GM19468 (cell line): Measurements from ENCODE around the gene ARHGEF25.

Experiments
- ATAC-seq: cut with Tn5 transposase; IDR thresholded peaks from one replicate; pipeline ENCODE4 v1.9.1; 2021; ENCODE audit warnings: mild to moderate bottlenecking, moderate library complexity, moderate number of reproducible peaks; ENCODE audit not compliant: unreplicated experiment; ENCODE audit errors: extremely low read depth

The ARHGEF25 gene

DNA sequence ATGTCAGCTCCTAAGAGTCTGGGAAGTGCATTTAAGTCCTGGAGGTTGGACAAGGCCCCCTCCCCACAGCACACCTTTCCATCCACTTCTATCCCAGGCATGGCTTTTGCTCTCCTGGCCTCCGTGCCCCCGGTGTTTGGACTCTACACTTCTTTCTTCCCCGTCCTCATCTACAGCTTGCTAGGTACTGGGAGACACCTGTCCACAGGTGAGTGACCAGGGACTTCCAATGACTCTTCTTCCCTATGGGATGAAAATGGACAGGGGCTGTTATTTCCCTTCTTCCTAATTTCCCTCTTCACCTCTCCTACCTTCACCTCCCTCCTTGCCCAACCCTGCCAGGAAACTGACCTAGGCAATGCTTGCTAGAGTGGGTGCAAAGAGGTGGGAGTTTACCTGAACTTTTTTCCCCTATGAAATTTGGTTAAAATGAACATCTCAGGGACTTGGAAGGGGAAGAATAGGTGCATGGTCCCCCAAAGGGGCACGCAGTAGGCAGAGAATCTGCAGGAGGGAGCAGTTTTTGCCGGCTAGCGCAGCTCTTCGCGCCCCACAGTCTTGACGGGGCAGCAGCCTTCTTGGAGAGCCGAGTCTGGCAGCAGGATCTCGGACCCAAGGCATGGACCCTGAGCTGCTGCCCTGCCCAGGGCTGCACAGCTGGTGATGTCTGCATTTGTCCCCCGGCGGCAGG, 9.2 kb downstream of the ARHGEF25 start:
- no peak for ATAC-seq

DNA sequence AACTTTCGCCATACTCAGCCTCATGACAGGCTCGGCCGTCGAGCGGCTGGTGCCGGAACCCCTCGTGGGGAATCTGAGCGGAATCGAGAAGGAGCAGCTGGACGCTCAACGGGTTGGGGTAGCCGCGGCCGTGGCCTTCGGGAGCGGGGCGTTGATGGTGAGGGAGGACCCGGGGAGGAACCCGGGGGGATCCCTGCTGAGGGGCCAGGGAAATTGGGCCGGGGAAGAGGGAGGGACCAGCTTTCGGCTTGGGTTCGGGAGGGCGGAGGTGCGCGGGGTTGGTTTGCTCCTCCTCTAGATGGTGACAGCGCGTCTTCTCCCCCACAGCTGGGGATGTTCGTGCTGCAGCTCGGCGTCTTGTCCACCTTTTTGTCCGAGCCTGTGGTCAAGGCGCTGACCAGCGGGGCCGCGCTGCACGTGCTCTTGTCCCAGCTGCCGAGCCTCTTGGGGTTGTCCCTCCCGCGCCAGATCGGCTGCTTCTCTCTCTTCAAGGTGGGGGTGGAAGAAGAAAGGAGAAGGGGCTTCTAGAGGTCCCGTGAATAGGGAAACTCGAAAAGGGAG, 9.8 kb downstream of the ARHGEF25 start:
- no peak for ATAC-seq

DNA sequence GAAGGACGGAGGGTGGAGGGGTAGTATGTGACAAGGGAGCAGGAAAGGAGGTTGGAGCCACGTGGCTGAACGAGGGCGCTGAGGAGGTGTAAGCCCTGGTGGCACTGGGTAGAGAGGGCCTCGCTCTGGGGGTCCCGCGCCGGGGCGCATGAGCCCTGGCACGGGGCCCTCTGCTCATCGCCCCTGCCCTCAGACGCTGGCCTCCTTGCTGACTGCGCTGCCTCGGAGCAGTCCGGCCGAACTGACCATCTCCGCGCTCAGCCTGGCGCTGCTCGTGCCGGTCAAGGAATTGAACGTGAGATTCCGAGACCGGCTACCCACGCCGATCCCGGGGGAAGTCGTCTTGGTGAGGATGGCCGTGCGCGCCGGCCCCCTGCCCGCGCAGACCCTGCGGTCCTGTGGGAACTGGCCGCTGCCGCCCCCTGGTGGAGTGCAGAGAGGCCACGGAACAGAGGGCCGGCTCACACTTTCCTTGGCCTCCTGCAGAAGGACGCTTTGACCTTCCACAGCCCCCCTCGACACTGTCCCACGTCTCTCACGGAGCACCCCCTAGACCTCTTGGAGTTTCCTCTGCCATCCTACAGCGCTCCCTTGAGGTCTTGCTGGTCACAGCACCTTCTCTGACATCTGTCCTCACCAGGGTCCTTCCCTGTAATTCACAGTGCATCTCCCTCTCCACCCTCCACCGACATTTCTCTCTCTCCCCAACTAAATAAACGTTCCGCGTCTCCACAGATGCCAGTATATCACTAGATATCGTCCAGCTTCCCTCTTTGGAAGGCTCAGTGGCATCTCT, 10.5 kb downstream of the ARHGEF25 start:
- no peak for ATAC-seq

DNA sequence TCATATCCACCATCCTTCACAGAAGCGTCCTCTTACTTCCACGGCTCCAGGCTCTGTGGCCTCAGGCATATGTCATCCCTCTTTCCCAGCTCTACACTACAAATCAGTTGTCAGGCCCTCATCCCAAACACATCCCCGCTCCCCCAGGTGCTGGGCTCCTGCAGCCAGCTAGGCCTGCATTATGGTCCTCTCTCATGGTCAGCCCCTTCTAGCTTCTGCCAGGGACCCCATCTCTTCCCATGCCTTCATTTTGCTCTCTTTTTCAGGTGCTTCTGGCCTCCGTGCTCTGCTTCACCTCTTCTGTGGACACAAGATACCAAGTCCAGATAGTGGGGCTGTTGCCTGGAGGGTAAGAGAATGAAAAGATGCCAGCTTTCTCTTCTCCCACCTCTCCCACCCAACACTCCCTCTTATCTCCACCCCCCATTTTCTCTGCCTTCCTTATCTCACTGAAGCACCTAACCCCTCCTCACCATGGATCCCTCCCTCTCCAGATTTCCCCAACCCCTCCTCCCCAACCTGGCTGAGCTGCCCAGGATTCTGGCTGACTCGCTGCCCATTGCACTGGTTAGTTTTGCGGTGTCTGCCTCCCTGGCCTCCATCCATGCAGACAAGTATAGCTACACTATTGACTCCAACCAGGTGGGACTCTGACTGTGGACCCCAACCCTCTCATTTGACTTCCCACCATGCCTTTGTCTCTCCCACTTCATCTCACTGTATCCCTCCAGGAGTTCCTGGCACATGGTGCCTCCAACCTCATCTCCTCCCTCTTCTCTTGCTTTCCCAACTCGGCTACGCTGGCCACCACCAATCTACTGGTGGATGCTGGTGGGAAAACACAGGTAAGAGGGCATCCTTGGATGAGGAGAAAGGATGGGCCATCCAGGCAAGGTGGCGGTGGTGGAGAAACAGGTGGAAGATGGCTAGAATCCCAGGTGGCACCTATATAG, 11.3 kb downstream of the ARHGEF25 start:
- ATAC-seq = no peak

DNA sequence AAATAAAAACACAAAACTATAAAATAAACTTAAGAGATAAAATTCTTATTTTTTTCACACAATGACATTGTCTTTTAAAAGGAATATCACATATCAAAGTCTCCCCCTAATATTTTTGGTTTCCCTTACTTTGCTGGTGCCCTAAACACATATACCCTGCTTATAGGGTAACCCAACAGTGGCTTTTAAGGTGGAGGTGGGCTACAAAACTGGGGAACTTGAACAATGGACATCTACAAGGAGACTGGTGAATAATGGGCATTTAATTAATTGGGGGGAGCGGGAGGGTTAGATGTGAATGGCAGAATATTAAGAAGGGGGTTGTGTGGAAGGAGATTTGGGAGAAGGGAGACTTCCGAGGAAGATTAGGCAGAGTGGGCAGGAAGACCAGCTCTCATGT, 12.2 kb downstream of the ARHGEF25 start:
- ATAC-seq = no peak

DNA sequence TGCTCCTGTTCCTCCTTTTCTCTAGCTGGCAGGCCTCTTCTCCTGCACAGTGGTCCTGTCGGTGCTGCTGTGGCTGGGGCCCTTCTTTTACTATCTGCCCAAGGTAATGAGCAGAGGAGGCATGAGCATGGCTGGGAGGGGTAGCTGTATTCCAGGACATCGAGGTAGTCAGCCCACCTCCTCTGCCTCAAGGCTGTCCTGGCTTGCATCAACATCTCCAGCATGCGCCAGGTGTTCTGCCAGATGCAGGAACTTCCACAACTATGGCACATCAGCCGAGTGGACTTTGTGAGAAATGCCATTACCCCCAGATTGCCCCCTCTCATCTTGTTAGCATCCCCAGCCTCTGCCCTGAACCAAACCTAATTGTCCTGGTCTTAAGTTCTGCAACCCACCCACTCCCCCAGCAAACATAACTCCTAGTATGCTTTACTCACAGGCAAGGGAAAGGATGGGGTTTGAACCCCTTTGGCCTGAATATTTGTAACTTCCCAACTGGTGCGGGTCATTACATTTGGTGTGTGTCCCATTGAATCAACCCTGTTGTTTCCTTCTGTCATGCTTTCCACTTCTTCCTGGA, 12.7 kb downstream of the ARHGEF25 start:
- no peak for ATAC-seq

DNA sequence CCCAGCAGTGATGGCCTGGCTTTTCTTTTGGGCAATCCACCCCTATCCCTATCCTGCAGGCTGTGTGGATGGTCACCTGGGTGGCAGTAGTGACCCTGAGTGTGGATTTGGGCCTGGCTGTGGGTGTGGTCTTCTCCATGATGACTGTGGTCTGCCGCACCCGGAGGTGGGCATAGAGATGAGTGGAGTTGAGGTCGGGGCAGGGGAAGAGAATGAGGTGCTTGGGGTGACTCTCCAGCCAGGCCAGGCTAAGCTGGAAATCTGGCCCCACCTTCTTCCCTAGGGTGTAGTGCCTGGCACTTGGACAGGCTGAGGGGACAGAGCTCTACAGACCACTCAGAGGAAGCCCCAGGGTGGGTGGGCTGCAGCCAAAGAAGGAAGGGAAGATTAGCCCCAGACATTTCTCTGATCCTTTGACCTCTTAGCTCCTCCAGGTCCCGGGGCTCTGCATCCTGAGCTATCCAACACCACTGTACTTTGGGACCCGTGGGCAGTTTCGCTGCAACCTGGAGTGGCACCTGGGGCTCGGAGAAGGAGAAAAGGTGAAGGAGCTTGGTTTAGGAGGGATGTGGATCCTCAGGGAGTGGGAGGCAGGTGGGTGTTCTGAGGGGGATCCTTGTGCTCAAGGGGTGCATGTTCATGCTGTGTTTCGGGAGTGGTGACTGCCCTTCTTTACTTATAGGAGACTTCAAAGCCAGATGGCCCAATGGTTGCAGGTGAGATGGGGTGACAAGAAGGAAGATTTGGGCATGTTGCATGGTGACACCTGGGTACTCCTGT, 13.4 kb downstream of the ARHGEF25 start:
- ATAC-seq = no peak

DNA sequence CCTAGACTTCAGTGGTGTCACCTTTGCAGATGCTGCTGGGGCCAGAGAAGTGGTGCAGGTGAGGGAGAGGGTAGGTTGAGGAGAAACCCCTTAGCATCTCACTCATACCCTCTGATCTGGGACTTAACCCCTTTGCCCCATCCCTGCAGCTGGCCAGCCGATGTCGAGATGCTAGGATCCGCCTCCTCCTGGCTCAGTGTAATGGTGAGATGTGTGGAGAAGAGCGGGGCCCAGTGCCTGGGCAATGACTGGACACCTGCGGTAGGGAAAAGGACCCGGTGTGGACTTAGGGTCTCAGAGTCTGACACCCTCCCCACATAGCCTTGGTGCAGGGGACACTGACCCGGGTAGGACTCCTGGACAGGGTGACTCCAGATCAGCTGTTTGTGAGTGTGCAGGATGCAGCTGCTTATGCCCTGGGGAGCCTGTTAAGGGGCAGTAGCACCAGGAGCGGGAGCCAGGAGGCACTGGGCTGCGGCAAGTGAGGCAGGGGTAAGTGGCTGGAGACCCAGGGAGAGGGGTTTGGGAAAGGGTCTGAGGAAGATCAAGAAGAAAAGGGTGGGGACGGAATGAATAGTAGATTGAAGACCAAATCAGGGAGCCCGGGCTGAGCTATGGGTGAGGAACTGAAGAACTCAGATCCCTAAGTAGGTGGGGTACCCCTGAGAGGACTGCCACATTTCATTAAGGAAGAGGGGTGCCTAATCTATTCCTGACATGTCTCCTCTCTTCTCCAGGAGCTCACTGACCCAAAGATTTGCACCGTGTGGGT, 14.2 kb downstream of the ARHGEF25 start:
- ATAC-seq = no peak

DNA sequence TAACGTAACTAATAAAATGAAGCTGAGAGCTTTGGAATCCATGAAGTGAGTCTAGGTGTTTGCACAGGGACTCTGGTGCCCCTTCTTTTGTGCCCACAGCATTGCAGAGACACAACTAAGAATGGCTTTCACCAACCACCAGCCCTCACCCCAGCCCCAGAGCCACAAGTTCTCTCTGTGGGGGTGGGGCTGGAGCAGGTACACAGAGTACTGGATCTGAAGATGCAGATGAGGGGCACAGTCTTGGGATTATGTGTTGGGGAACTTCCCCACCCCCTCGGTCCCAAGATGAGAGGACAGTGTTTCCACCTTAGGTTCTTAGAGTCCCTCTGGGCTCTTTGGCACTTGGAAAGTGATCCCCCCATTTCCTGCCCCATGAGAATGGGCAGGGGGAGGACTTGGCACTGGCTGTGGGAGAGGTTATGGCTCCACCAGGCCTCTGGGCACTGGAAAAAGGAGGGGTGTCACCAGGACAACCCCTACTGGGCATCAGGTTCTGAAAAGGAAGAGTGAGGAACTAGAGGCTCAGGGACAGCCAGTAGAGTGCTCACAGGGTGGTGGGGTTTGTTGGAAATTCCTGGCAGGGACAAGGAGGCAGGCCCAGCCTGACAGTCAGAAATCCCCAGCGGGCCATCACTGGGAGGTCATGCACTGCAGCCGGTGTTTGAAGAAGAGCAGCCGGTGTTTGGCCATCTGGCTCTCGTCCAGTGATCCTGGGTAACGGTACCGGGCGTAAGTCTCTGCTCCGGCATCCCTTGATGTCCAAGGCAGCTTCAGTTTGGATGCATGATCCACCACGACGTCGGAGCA, 15.1 kb downstream of the ARHGEF25 start:
- no peak for ATAC-seq

DNA sequence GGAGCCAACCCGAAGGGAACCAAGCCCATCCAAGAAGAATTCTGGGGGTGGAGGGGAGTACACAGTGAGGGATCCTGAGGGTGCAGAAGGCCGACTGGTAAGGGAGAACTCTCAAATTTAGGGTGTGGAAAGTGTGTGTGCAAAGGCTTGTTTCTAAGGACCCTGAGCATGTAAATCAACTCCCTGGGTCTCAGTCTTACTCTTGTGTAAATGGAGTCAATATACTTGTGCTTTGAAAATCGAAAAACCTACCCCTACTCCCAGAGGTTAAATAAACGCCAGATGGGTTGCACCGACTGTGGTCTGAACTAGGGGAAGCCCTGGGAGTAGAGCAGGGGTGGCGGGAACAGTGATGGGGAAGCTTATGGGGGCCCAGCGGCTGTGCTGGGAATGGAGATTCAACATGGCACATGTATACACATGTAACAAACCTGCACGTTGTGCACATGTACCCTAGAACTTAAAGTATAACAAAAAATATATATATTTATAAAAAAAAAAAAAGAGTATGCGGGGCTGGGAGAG, 15.7 kb downstream of the ARHGEF25 start:
- no peak for ATAC-seq

DNA sequence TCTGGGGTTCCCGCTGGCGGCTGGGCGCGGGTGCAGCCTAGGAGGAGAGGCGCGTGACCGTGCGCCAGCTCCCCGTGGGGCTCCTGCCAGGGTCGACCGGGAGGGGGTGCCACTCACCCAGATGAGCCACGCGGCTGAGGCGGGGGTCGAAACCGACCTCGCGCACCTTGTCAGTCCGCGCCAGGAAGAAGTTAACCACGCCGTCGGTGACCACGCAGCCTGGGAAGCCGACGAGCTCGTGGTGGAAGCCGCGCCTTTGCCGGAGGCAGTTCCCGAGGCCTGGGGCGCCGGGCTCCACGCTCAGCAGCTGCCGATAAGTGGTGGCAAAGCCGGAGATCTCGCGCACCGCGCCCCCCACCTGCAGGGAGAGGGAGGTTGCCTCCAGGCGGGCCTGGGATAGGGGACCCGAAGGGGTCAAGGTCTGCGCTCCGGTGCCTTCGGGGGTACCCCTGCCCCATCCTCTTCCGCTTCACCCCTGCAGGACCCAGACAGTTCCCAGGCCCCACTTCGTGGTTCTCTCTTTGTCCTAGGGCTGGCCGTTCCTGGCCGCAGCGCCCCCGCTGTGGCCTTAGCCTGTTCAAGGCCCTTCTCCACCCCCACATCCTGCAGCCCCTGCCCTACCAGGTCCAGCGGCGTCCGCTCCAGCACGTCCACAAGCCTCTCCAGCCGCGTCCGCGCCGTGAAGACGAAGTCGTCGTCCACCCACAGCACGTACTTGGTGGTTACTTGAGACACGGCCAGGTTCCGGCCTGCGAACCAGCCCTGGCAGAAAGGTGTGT, 16.5 kb downstream of the ARHGEF25 start:
- ATAC-seq = no peak

DNA sequence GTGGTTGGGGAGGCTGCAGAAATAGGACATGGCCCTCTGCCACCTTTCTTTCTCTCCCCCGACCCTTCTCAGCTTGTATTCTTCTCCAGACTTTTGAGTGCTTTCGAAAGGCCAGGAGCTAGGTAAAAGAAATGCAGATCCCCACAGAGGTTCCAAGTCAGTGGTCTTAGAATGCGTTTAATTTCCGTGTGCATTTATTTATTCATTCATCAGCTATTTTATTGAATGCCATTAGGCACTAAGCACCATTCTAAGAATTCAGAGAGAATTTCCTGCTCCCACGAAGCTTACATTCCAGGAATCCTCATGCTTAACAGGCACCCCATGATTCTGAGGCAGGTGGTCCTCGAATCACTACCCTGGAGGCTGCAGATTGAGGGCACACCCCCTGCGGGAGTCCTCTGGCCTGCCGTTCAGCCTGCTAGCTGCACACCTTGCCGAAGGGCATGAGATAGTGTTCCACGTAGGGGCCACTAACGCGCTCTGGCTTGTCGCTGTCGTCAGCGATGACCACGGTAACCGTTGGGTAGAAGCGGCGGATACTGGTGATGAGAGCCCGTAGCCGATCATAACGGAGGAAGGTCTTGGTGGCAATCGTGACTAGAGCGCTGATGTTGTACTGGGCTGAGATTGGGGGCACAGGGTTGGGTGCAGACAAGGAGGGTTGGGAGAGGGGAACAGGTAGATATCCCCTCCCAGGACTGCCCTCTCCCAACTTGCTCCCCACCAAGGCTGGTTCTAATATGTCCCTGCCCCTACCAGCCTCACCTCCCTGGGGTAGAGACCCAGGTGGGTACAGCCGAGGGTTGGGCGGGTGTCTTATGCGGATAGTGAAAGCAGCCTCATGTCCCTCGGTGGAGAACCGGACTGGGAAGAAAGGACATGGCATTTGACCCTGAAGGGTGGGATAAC, 17.3 kb downstream of the ARHGEF25 start:
- no peak for ATAC-seq

DNA sequence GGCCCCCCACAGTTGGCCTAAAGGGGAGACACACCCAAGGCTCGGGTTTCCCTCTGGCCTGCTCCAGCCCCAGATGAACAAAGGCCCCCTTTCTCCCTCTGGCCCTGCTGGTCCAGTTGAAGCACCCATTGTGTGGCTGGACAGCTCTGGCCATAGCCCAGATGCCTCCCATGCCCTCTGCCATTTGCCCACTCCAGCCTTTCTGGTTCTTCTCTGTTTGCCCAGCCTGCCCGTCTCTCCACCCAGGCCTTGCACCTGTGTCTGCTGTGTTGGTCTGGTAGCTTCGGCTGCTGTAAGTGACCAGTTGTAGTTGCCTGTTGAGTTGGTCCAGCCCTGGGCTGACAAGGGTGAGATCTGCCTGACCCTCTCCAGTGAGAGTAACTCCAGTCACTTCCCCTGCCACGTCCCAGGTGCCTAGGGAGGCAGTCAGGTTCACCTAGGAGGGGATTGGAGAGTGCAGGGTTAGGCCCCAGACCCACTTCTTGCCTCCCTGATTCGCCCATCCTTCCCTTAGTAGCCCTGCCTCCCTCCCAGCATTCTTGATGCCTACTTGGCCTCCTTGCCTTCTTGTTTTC, 18.7 kb downstream of the ARHGEF25 start:
- ATAC-seq = no peak

DNA sequence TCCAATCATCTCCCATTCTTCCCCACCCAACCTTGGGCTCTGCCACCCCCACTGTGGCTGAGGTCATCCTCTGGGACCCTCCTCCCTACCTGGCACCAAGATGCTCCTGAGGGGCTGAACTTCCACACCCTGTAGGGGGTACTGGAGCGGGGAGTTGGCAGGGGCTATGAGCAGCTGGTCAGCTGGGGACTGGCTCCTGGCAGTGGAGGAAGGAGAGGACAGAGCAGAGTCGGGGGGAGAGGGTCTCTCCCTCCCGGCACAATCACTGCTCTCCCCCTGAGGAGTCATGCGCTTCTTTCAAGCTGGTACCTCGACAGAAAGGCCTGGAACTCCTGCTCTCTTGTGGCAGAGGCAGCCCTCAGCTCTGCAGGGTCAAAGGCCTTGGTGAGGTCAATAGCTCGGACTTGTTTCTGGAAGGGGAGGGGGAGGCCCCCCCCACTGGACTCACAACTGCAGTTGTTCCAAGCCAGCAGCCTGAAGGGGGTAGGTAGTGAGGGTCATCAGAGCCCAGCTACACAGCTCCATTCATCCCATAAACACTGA, 19.7 kb downstream of the ARHGEF25 start:
- no peak for ATAC-seq

DNA sequence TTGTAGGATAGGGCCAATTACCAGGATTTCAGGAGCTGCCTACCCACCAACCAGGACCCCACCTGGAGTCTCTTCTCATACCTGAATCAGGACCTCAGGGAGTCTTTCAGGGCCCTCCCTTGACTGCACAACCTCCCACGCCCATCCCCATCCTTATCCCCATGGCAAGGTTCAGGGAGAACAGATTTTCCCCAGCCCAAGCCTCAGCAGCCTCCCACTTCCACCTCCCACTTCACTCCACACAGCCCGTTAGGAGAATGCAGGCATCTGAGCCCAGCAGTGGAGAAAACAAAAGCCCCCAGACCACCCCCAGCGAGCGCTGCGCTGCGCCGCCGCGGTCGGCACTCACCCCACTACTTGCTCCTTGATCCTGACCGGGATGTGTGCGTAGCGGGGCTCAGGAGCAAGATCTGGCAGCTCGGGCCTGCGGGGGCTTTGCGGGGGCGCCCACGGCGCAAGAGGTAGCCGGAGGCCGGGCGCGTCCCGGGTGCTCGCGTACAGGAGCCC, 20.4 kb downstream of the ARHGEF25 start:
- ATAC-seq = no peak
